WTC11 (cell line): ENCODE measurements around the gene TAX1BP3. TPM values are rescaled to one million over a fixed set of nuclear protein-coding genes. Genes with fewer than 3 reads are reported as not detected.
A peak's percentile ranks its signal among the peaks of the same experiment; 100 is the strongest.

Experiments
- ATAC-seq: fragments of 200-7000 bp; cut with Tn5 transposase; 2 replicates; pipeline ENCODE4 v1.10.0; 2021; ENCODE audit warnings: mild to moderate bottlenecking, moderate library complexity
- CTCF ChIA-PET: fragments of 300-600 bp; sonication (Branson Sonifier 250); formaldehyde crosslinking; loops from one replicate; lab custom pipeline; 2021; ENCODE audit warnings: antibody characterized with exemption; lab: Charles Lee
- POLR2A ChIA-PET: fragments of 350-600 bp; sonication (Branson Sonifier 250); formaldehyde crosslinking; loops from one replicate; lab custom pipeline; 2021; ENCODE audit warnings: antibody characterized with exemption; lab: Charles Lee
- DNase-seq: peaks from one replicate; pipeline ENCODE4 v3.0.0; 2021; ENCODE audit warnings: low spot score
- H3K27ac Mint-ChIP-seq: 2 replicates; pipeline ENCODE4 v1.8.0; 2021; ENCODE audit warnings: mixed read lengths
- H3K27me3 Mint-ChIP-seq: 2 replicates; pipeline ENCODE4 v1.8.0; 2021; ENCODE audit warnings: low read depth, mild to moderate bottlenecking, moderate library complexity, mixed read lengths
- H3K36me3 Mint-ChIP-seq: 2 replicates; pipeline ENCODE4 v1.8.0; 2021; ENCODE audit warnings: mixed read lengths
- H3K4me1 Mint-ChIP-seq: 2 replicates; pipeline ENCODE4 v1.8.0; 2022; ENCODE audit warnings: mixed read lengths
- H3K4me3 Mint-ChIP-seq: 2 replicates; pipeline ENCODE4 v1.8.0; 2021; ENCODE audit warnings: mild to moderate bottlenecking, moderate library complexity, mixed read lengths
- H3K9me3 Mint-ChIP-seq: 2 replicates; pipeline ENCODE4 v1.8.0; 2021; ENCODE audit warnings: mixed read lengths
- CREM ChIP-seq: sonication (generic); formaldehyde crosslinking; IDR thresholded peaks from 2 replicates; pipeline ENCODE4 v1.8.1; 2022; ENCODE audit warnings: mild to moderate bottlenecking, missing genetic modification reagents, moderate library complexity
- FOXP1 ChIP-seq: sonication (generic); formaldehyde crosslinking; IDR thresholded peaks from 2 replicates; pipeline ENCODE4 v1.8.0; 2022; ENCODE audit warnings: missing genetic modification reagents, mild to moderate bottlenecking, moderate library complexity, borderline replicate concordance
- IRF2 ChIP-seq: sonication (generic); formaldehyde crosslinking; IDR thresholded peaks from 2 replicates; pipeline ENCODE4 v1.8.0; 2022; ENCODE audit warnings: low read depth, missing genetic modification reagents, borderline replicate concordance
- JAZF1 ChIP-seq: fragments of 250-450 bp; sonication (Bioruptor Pico); IDR thresholded peaks from 2 replicates; pipeline ENCODE4 v1.9.0; 2021; ENCODE audit warnings: moderate library complexity, mild to moderate bottlenecking, inconsistent platforms
- KAT7 ChIP-seq: sonication (generic); formaldehyde crosslinking; IDR thresholded peaks from 2 replicates; pipeline ENCODE4 v1.8.1; 2023; ENCODE audit warnings: missing genetic modification reagents, mild to moderate bottlenecking, borderline replicate concordance
- NFATC4 ChIP-seq: fragments of 250-450 bp; sonication (Bioruptor Pico); IDR thresholded peaks from 2 replicates; pipeline ENCODE4 v1.9.0; 2021; ENCODE audit warnings: mild to moderate bottlenecking
- NFE2L1 ChIP-seq: sonication (generic); formaldehyde crosslinking; IDR thresholded peaks from 2 replicates; pipeline ENCODE4 v1.8.1; 2023; ENCODE audit warnings: missing genetic modification reagents
- NFYB ChIP-seq: sonication (generic); formaldehyde crosslinking; conservative IDR thresholded peaks from 2 replicates; pipeline ENCODE4 v1.8.0; 2022; ENCODE audit warnings: low read depth, missing genetic modification reagents
- NR1H2 ChIP-seq: sonication (generic); formaldehyde crosslinking; IDR thresholded peaks from 2 replicates; pipeline ENCODE4 v1.9.0; 2021; ENCODE audit warnings: mild to moderate bottlenecking, moderate library complexity, missing genetic modification reagents
- SP1 ChIP-seq: sonication (generic); formaldehyde crosslinking; conservative IDR thresholded peaks from 2 replicates; pipeline ENCODE4 v1.8.1; 2022; ENCODE audit warnings: missing genetic modification reagents
- TCF7 ChIP-seq: sonication (generic); formaldehyde crosslinking; IDR thresholded peaks from 2 replicates; pipeline ENCODE4 v1.8.0; 2022; ENCODE audit warnings: mild to moderate bottlenecking, low read depth, missing genetic modification reagents, moderate library complexity
- TEAD4 ChIP-seq: sonication (generic); formaldehyde crosslinking; IDR thresholded peaks from 2 replicates; pipeline ENCODE4 v1.8.0; 2022; ENCODE audit warnings: mild to moderate bottlenecking, missing genetic modification reagents
- TP53 ChIP-seq: sonication (generic); formaldehyde crosslinking; IDR thresholded peaks from 2 replicates; pipeline ENCODE4 v1.8.1; 2023; ENCODE audit warnings: mild to moderate bottlenecking, missing genetic modification reagents
- ZNF219 ChIP-seq: sonication (generic); formaldehyde crosslinking; IDR thresholded peaks from 2 replicates; pipeline ENCODE4 v1.8.0; 2023; ENCODE audit warnings: missing genetic modification reagents, mild to moderate bottlenecking, borderline replicate concordance
- ZNF263 ChIP-seq: sonication (generic); formaldehyde crosslinking; IDR thresholded peaks from 2 replicates; pipeline ENCODE4 v1.8.1; 2022; ENCODE audit warnings: low read depth, mild to moderate bottlenecking, moderate library complexity, missing genetic modification reagents
- total RNA-seq: library from RNA; stranded (reverse); gene quantifications from 3 replicates; pipeline ENCODE4 v1.2.3, GENCODE V29; 2021
- TF ChIP-seq, protein P1 (sequence below): sonication (generic); formaldehyde crosslinking; IDR thresholded peaks from 2 replicates; pipeline ENCODE4 v1.8.1; 2022; ENCODE audit warnings: low read depth, missing genetic modification reagents, borderline replicate concordance
- TF ChIP-seq, protein P2 (sequence below): sonication (generic); formaldehyde crosslinking; IDR thresholded peaks from 2 replicates; pipeline ENCODE4 v1.8.1; 2022; ENCODE audit warnings: mild to moderate bottlenecking, moderate library complexity, missing genetic modification reagents
- TF ChIP-seq, protein P3 (sequence below): sonication (generic); formaldehyde crosslinking; IDR thresholded peaks from 2 replicates; pipeline ENCODE4 v1.8.1; 2023; ENCODE audit warnings: mild to moderate bottlenecking, missing genetic modification reagents, moderate library complexity
- TF ChIP-seq, protein P4 (sequence below): sonication (generic); formaldehyde crosslinking; IDR thresholded peaks from 2 replicates; pipeline ENCODE4 v1.8.0; 2022; ENCODE audit warnings: mild to moderate bottlenecking, missing genetic modification reagents
- TF ChIP-seq, protein P5 (sequence below): sonication (generic); formaldehyde crosslinking; conservative IDR thresholded peaks from 2 replicates; pipeline ENCODE4 v1.8.1; 2022; ENCODE audit warnings: mild to moderate bottlenecking, missing genetic modification reagents
- TF ChIP-seq, protein P6 (sequence below): sonication (generic); formaldehyde crosslinking; IDR thresholded peaks from 2 replicates; pipeline ENCODE4 v1.8.0; 2022; ENCODE audit warnings: mild to moderate bottlenecking, missing genetic modification reagents
- TF ChIP-seq, protein P7 (sequence below): sonication (generic); formaldehyde crosslinking; IDR thresholded peaks from 2 replicates; pipeline ENCODE4 v1.8.1; 2023; ENCODE audit warnings: mild to moderate bottlenecking, moderate library complexity, missing genetic modification reagents
- TF ChIP-seq, protein P8 (sequence below): sonication (generic); formaldehyde crosslinking; IDR thresholded peaks from 2 replicates; pipeline ENCODE4 v1.8.1; 2022; ENCODE audit warnings: low read depth, mild to moderate bottlenecking, moderate library complexity, missing genetic modification reagents, borderline replicate concordance

Gene TAX1BP3
- total RNA-seq, 1 experiment from 2014 or later: 76.2 TPM

DNA sequence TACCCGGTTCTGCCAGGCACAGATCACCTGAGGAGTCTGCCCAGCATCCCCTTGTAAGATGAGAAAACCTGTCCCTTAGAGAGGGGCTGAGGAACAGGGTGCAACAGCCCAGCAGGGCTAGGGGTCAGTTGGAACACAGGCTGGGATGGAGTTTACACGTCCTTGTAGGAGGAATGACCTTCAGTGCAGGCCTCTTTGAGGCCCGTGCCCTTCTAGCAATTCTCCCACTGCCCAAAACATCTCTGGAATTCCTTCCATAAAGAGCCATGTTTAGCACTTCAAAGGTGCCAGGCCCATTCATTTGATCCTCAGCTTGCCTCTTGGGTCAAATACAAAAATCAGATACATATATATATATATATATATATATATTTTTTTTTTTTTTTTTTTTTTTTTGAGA lies 27.4 kb downstream of the TAX1BP3 start (continued):
- TF ChIP-seq, protein P1, sequence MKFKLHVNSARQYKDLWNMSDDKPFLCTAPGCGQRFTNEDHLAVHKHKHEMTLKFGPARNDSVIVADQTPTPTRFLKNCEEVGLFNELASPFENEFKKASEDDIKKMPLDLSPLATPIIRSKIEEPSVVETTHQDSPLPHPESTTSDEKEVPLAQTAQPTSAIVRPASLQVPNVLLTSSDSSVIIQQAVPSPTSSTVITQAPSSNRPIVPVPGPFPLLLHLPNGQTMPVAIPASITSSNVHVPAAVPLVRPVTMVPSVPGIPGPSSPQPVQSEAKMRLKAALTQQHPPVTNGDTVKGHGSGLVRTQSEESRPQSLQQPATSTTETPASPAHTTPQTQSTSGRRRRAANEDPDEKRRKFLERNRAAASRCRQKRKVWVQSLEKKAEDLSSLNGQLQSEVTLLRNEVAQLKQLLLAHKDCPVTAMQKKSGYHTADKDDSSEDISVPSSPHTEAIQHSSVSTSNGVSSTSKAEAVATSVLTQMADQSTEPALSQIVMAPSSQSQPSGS (CRISPR knock-in tag): no peak
- no peak for TF ChIP-seq KAT7

DNA sequence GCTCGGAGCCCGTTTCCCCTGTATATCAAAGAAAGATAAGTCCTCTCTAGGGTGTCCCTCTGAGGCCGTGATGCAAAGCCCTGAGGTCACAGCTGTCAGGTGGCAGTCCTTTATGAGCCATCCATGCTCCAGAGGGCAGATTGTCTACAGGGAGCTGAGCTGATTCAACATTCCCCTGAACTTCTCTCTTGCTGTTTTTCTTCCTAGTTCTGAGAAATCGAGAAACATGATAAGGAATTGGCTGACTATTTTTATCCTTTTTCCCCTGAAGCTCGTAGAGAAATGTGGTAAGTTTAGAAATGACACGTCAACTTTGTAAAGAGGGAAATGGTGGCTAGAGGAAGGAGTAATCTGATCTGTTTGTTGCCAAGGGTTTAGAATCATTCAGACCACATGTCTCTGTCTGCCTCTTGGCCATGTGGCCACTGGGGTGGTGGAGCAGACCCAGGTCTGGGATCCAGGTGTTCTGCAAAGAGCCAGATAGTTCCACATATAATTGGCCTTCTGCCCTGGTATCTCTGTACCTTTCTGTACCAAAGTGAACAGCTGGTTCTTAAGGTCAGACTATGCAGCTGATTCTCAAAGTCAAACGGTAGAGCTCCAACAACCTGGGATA lies 28.3 kb downstream of the TAX1BP3 start:
- Mint-ChIP-seq H3K9me3 (no peaks in the 10 kb centered on the region), H3K27me3 (no peaks in the 10 kb centered on the region), H3K4me1 (peaks cover 25% of the 10 kb centered on the region), H3K27ac (peak overlapping the region; percentile 59), H3K36me3 (peaks cover 3% of the 10 kb centered on the region; the same call in 1 of the 2 replicates), H3K4me3 (no peak overlapping the region)
- DNase-seq (no peak), ATAC-seq (no peak)
- POLR2A ChIA-PET: no interaction called here
- CTCF ChIA-PET: no interaction called here
- no peak for TF ChIP-seq TP53
- no peak for TF ChIP-seq SP1
- TF ChIP-seq TEAD4 (CRISPR knock-in tag): no peak
- TF ChIP-seq, protein P2, sequence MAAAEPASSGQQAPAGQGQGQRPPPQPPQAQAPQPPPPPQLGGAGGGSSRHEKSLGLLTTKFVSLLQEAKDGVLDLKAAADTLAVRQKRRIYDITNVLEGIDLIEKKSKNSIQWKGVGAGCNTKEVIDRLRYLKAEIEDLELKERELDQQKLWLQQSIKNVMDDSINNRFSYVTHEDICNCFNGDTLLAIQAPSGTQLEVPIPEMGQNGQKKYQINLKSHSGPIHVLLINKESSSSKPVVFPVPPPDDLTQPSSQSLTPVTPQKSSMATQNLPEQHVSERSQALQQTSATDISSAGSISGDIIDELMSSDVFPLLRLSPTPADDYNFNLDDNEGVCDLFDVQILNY (CRISPR knock-in tag): no peak
- TF ChIP-seq, protein P3, sequence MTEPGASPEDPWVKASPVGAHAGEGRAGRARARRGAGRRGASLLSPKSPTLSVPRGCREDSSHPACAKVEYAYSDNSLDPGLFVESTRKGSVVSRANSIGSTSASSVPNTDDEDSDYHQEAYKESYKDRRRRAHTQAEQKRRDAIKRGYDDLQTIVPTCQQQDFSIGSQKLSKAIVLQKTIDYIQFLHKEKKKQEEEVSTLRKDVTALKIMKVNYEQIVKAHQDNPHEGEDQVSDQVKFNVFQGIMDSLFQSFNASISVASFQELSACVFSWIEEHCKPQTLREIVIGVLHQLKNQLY: no peak
- no peak for TF ChIP-seq FOXP1 (CRISPR knock-in tag)
- TF ChIP-seq, protein P4, sequence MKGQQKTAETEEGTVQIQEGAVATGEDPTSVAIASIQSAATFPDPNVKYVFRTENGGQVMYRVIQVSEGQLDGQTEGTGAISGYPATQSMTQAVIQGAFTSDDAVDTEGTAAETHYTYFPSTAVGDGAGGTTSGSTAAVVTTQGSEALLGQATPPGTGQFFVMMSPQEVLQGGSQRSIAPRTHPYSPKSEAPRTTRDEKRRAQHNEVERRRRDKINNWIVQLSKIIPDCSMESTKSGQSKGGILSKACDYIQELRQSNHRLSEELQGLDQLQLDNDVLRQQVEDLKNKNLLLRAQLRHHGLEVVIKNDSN (CRISPR knock-in tag): no peak
- TF ChIP-seq NFATC4 (CRISPR knock-in tag): no peak
- no peak for TF ChIP-seq IRF2 (CRISPR knock-in tag)
- no peak for TF ChIP-seq ZNF219 (CRISPR knock-in tag)
- TF ChIP-seq, protein P5, sequence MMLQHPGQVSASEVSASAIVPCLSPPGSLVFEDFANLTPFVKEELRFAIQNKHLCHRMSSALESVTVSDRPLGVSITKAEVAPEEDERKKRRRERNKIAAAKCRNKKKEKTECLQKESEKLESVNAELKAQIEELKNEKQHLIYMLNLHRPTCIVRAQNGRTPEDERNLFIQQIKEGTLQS (CRISPR knock-in tag): no peak
- TF ChIP-seq NFE2L1 (CRISPR knock-in tag): no peak
- no peak for TF ChIP-seq NR1H2 (CRISPR knock-in tag)
- TF ChIP-seq, protein P6, sequence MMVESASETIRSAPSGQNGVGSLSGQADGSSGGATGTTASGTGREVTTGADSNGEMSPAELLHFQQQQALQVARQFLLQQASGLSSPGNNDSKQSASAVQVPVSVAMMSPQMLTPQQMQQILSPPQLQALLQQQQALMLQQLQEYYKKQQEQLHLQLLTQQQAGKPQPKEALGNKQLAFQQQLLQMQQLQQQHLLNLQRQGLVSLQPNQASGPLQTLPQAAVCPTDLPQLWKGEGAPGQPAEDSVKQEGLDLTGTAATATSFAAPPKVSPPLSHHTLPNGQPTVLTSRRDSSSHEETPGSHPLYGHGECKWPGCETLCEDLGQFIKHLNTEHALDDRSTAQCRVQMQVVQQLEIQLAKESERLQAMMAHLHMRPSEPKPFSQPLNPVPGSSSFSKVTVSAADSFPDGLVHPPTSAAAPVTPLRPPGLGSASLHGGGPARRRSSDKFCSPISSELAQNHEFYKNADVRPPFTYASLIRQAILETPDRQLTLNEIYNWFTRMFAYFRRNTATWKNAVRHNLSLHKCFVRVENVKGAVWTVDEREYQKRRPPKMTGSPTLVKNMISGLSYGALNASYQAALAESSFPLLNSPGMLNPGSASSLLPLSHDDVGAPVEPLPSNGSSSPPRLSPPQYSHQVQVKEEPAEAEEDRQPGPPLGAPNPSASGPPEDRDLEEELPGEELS: no peak

DNA sequence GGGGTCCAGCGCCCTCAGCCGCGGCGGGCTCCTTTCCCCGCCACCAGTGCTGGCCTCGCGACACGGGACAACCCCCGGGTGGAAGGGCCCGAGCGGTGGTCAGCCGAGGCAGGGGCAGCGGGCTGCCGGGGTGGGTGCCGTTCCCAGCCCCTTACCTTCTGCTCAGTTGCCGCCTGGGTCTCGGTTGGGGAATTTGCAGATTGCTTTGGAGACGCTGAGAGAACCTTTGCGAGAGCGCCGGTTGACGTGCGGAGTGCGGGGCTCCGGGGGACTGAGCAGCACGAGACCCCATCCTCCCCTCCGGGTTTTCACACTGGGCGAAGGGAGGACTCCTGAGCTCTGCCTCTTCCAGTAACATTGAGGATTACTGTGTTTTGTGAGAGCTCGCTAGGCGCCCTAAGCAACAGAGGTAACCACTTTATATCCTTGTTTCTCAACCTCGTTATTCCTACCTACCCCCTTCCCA lies 31.4 kb downstream of the TAX1BP3 start:
- Mint-ChIP-seq H3K27me3 (no peaks in the 10 kb centered on the region), H3K27ac (no peak overlapping the region), H3K36me3 (peaks cover 8% of the 10 kb centered on the region; the same call in 1 of the 2 replicates), H3K9me3 (no peaks in the 10 kb centered on the region), H3K4me1 (peaks cover 30% of the 10 kb centered on the region), H3K4me3 (peak overlapping the region; percentile 97)
- DNase-seq (peak; percentile 17), ATAC-seq (no peak)
- CTCF ChIA-PET: interaction anchor here (1.0 to 3.2 kb wide), 5 partner anchors 11 to 101 kb away, joined by 3 to 25 read pairs (median 20); no protein-coding TSS in a partner anchor
- POLR2A ChIA-PET: interaction anchor here (1.3 to 1.4 kb wide), 2 partner anchors 10 to 11 kb away, joined by 3 to 4 read pairs; no protein-coding TSS in a partner anchor
- TF ChIP-seq CREM (CRISPR knock-in tag) (no peak; the same call in 1 of the 2 replicates), ZNF263 (no peak), JAZF1 (CRISPR knock-in tag) (no peak), NFYB (CRISPR knock-in tag) (no peak), TCF7 (CRISPR knock-in tag) (no peak)
- TF ChIP-seq, protein P7, sequence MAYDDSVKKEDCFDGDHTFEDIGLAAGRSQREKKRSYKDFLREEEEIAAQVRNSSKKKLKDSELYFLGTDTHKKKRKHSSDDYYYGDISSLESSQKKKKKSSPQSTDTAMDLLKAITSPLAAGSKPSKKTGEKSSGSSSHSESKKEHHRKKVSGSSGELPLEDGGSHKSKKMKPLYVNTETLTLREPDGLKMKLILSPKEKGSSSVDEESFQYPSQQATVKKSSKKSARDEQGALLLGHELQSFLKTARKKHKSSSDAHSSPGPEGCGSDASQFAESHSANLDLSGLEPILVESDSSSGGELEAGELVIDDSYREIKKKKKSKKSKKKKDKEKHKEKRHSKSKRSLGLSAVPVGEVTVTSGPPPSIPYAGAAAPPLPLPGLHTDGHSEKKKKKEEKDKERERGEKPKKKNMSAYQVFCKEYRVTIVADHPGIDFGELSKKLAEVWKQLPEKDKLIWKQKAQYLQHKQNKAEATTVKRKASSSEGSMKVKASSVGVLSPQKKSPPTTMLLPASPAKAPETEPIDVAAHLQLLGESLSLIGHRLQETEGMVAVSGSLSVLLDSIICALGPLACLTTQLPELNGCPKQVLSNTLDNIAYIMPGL (CRISPR knock-in tag): peak; percentile 52; the same call in 1 of the 2 replicates
- TF ChIP-seq, protein P8, sequence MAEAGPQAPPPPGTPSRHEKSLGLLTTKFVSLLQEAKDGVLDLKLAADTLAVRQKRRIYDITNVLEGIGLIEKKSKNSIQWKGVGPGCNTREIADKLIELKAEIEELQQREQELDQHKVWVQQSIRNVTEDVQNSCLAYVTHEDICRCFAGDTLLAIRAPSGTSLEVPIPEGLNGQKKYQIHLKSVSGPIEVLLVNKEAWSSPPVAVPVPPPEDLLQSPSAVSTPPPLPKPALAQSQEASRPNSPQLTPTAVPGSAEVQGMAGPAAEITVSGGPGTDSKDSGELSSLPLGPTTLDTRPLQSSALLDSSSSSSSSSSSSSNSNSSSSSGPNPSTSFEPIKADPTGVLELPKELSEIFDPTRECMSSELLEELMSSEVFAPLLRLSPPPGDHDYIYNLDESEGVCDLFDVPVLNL (CRISPR knock-in tag): no peak
